ENCODE results near the gene PUDP.
"Not testable (repeated sequence)": the region's sequence is repeated elsewhere in the genome, so short reads cannot be mapped to it uniquely, and the experiment has no call there.

The PUDP gene

GRCh38 chrX:7028246-7028645 lies 119.7 kb downstream of the PUDP start:
- TF ChIP-seq CTCF (IDR thresholded peaks at IDR 0.05; ENCODE audit: low read depth, low read length, missing control alignments): no peak
- H3K27ac ChIP-seq: no peak overlapping the region
- in situ Hi-C loops (cut with HindIII; ENCODE audit: low pct_ligation_motif_present, low sequenced_read_pairs): no loop called here

GRCh38 chrX:7027071-7027470 lies 120.9 kb downstream of the PUDP start:
- H3K27me3 ChIP-seq (replicated peaks): no peaks in the 10 kb centered on the region
- H3K4me3 ChIP-seq (ENCODE audit: low read depth, low read length): no peak overlapping the region
- no peaks in the 10 kb centered on the region for H3K36me3 ChIP-seq (replicated peaks)
- no peak for DNase-seq
- no peak overlapping the region for H3K27ac ChIP-seq
- in situ Hi-C loops (cut with HindIII; ENCODE audit: low pct_ligation_motif_present, low sequenced_read_pairs): no loop called here
- no peak for TF ChIP-seq CTCF (IDR thresholded peaks at IDR 0.05; ENCODE audit: low read depth, low read length, missing control alignments)

More at GRCh38 chrX:7028246-7028645, 119.7 kb downstream of the PUDP start:
- no peaks in the 10 kb centered on the region for H3K36me3 ChIP-seq (replicated peaks)
- no peak for DNase-seq
- H3K27me3 ChIP-seq (replicated peaks): no peaks in the 10 kb centered on the region
- H3K4me3 ChIP-seq (ENCODE audit: low read depth, low read length): no peak overlapping the region

- H3K27me3 ChIP-seq (replicated peaks); DNase-seq; H3K36me3 ChIP-seq (replicated peaks); in situ Hi-C loops (cut with HindIII; ENCODE audit: low pct_ligation_motif_present, low sequenced_read_pairs); H3K4me3 ChIP-seq (ENCODE audit: low read depth, low read length); H3K27ac ChIP-seq: not testable (repeated sequence)
These were observed 121.6 kb downstream of the PUDP start for GRCh38 chrX:7026365-7026764.

- H3K27ac ChIP-seq: no peak overlapping the region
- no peaks in the 10 kb centered on the region for H3K27me3 ChIP-seq (replicated peaks)
- H3K36me3 ChIP-seq (replicated peaks): no peaks in the 10 kb centered on the region
- no peak overlapping the region for H3K4me3 ChIP-seq (ENCODE audit: low read depth, low read length)
- in situ Hi-C loops (cut with HindIII; ENCODE audit: low pct_ligation_motif_present, low sequenced_read_pairs): no loop called here
- TF ChIP-seq CTCF (IDR thresholded peaks at IDR 0.05; ENCODE audit: low read depth, low read length, missing control alignments): no peak
- DNase-seq: no peak
These were observed 122.5 kb downstream of the PUDP start for GRCh38 chrX:7025471-7025870.

- no peak for TF ChIP-seq CTCF (IDR thresholded peaks at IDR 0.05; ENCODE audit: low read depth, low read length, missing control alignments)
- no peak overlapping the region for H3K4me3 ChIP-seq (ENCODE audit: low read depth, low read length)
- no peaks in the 10 kb centered on the region for H3K27me3 ChIP-seq (replicated peaks)
- DNase-seq: no peak
- H3K27ac ChIP-seq: no peak overlapping the region
- H3K36me3 ChIP-seq (replicated peaks): no peaks in the 10 kb centered on the region
- in situ Hi-C loops (cut with HindIII; ENCODE audit: low pct_ligation_motif_present, low sequenced_read_pairs): no loop called here
These were observed 123.1 kb downstream of the PUDP start for GRCh38 chrX:7024850-7025249.

GRCh38 chrX:7022996-7023395 lies 125.0 kb downstream of the PUDP start:
- H3K27ac ChIP-seq; DNase-seq; H3K4me3 ChIP-seq (ENCODE audit: low read depth, low read length); H3K27me3 ChIP-seq (replicated peaks); in situ Hi-C loops (cut with HindIII; ENCODE audit: low pct_ligation_motif_present, low sequenced_read_pairs); H3K36me3 ChIP-seq (replicated peaks): not testable (repeated sequence)

GRCh38 chrX:7021991-7022390 lies 126.0 kb downstream of the PUDP start:
- Histone ChIP-seq H3K4me3 (ENCODE audit: low read depth, low read length) (no peak overlapping the region), H3K36me3 (replicated peaks) (no peaks in the 10 kb centered on the region), H3K27me3 (replicated peaks) (no peaks in the 10 kb centered on the region), H3K27ac (no peak overlapping the region)
- in situ Hi-C loops (cut with HindIII; ENCODE audit: low pct_ligation_motif_present, low sequenced_read_pairs): no loop called here
- DNase-seq: no peak
- TF ChIP-seq CTCF (IDR thresholded peaks at IDR 0.05; ENCODE audit: low read depth, low read length, missing control alignments): no peak

Measured in brain microvascular endothelial cell (primary cell).